Measurements from ENCODE around the gene TMEM181.
A peak's percentile ranks its signal among the peaks of the same experiment; 100 is the strongest.

DNA sequence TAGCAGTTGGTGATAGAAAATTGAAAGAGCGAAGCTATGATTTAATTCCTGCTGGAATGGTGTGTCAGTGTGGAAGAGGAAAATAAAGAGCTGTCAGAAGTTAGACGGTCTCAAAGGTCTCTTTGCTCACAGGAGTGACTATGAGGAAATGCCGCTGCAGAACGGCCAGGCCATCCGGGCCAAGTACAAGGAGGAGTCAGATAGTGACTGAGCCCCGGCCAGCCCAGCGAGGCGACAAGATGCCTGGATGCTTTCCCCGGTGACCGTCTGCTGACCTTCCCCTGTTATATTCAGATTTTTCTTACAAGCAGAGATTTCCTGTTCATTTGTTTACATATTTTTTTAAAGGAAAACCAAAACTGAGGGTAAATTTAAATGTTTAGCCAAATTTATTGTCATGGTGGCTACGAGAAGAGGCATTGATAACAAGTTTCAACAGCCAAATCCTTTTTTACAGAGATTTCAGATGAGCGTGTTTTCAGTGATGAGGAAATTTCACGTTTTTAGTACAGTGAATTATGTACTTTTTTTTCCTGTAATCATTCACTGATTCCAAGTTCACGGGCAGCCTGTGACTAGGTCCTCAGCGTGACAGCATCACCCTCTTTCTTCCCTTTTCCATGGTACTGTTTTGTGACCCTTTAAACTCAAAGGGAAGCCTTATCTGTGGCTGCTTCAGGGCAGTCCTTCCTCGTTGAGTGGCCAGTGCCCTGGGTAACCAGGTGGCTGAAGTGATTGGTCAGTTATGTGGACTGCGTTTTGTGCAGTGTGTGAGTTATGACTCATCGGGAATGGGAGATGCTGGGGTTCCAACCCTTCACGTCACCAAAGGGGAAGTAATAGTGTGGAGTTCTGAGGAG, 72.0 kb downstream of the TMEM181 start:
- TF ChIP-seq CTCF (IDR thresholded peaks at IDR 0.05) (no peak), POLR2A (IDR thresholded peaks at IDR 0.05) (peak in 1 of 2 donors; percentile 9)

Data from adrenal gland (tissue), 5 donors.